Adipocyte (in vitro differentiated cells): ENCODE data around the gene IKZF3.

Experiments
- DNase-seq: peaks from one replicate; pipeline ENCODE4 v3.0.0-alpha.2; 2015; ENCODE audit warnings: low read depth
- H3K27me3 ChIP-seq: replicated peaks from 2 replicates; pipeline ENCODE4 v1.7.0; 2013; ENCODE audit warnings: mild to moderate bottlenecking, low read length, moderate library complexity; ENCODE audit not compliant: control insufficient read depth, insufficient read depth
- H3K36me3 ChIP-seq: 2 replicates; pipeline ENCODE4 v1.7.0; 2013; ENCODE audit warnings: low read length, mild to moderate bottlenecking, moderate library complexity; ENCODE audit not compliant: control insufficient read depth, insufficient read depth, severe bottlenecking
- H3K4me1 ChIP-seq: 2 replicates; pipeline ENCODE4 v1.7.0; 2013; ENCODE audit warnings: mild to moderate bottlenecking, low read length, moderate library complexity; ENCODE audit not compliant: control insufficient read depth, insufficient read depth
- H3K4me3 ChIP-seq: 2 replicates; pipeline ENCODE4 v1.7.0; 2013; ENCODE audit warnings: mild to moderate bottlenecking, low read length, moderate library complexity
- H3K9ac ChIP-seq: 2 replicates; pipeline ENCODE4 v1.7.0; 2013; ENCODE audit warnings: mild to moderate bottlenecking, low read length, moderate library complexity
- H3K9me3 ChIP-seq: 2 replicates; pipeline ENCODE4 v1.7.0; 2013; ENCODE audit warnings: mild to moderate bottlenecking, low read length, moderate library complexity; ENCODE audit not compliant: control insufficient read depth

Gene IKZF3

DNA sequence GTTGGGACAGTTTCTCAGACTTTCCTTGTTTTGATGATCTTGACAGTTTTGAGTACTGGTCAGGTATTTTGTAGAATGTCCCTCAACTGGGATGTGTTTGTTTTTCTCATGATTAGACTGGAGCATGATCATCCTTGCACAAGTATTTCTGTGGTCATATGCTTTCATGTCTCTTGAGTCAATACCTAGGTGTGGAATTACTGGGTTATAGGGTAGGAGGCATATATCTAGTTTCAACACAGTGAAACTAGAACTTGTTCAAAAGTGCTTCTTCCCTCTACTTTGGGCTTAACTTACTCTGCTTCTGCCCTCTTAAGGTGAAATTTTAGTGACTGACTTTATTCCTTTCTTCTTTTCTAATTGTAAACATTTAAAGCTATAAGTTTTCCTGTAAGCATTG, 30.1 kb downstream of the IKZF3 start:
- Histone ChIP-seq H3K36me3 (no peaks in the 10 kb centered on the region), H3K27me3 (peaks cover 4% of the 10 kb centered on the region)

GRCh38 chr17:39831588-39831987, 32.5 kb downstream of the IKZF3 start:
- no peaks in the 10 kb centered on the region for H3K4me1 ChIP-seq
- peaks cover 12% of the 10 kb centered on the region for H3K27me3 ChIP-seq
- no peaks in the 10 kb centered on the region for H3K36me3 ChIP-seq
- H3K9ac ChIP-seq, result no peak overlapping the region
- no peak overlapping the region for H3K4me3 ChIP-seq
- no peak for DNase-seq
- H3K9me3 ChIP-seq, result peaks cover 15% of the 10 kb centered on the region

More for the DNA sequence above, 30.1 kb downstream of the IKZF3 start:
- Histone ChIP-seq H3K4me1 (no peaks in the 10 kb centered on the region), H3K9ac (no peak overlapping the region), H3K9me3 (peaks cover 32% of the 10 kb centered on the region), H3K4me3 (no peak overlapping the region)
- no peak for DNase-seq

DNA sequence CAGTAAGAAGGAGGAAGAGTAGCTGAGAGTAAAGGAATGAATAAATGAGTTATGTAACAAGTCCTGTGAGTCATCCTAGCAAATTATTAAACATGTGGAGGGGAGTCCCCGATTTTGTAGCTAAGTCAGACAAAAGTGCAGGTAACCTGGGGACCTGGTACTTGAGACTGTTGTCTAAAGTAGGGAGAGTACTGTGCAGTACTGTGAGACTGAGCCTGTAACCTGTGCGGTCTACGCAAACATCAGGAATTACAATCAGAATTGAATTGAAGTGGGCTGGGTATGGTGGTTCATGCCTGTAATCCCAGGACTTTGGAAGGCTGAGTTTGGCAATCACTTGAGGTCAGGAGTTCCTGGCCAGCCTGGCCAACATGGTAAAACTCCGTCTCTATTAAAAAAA, 35.7 kb downstream of the IKZF3 start:
- Histone ChIP-seq H3K4me1 (no peaks in the 10 kb centered on the region), H3K9me3 (peaks cover 15% of the 10 kb centered on the region)
- no peak for DNase-seq

GRCh38 chr17:39826334-39826733, 37.8 kb downstream of the IKZF3 start:
- H3K36me3 ChIP-seq, result no peaks in the 10 kb centered on the region
- H3K27me3 ChIP-seq, result peaks cover 35% of the 10 kb centered on the region
- no peak for DNase-seq
- H3K9ac ChIP-seq, result no peak overlapping the region
- H3K9me3 ChIP-seq, result peaks cover 17% of the 10 kb centered on the region
- no peaks in the 10 kb centered on the region for H3K4me1 ChIP-seq
- H3K4me3 ChIP-seq, result no peak overlapping the region

More for the DNA sequence above, 35.7 kb downstream of the IKZF3 start:
- H3K9ac ChIP-seq, result no peak overlapping the region
- H3K27me3 ChIP-seq, result peaks cover 26% of the 10 kb centered on the region
- H3K36me3 ChIP-seq, result no peaks in the 10 kb centered on the region
- H3K4me3 ChIP-seq, result no peak overlapping the region

- H3K9ac ChIP-seq, result no peak overlapping the region
- H3K27me3 ChIP-seq, result peaks cover 51% of the 10 kb centered on the region
- no peak overlapping the region for H3K4me3 ChIP-seq
- peaks cover 17% of the 10 kb centered on the region for H3K9me3 ChIP-seq
- H3K36me3 ChIP-seq, result no peaks in the 10 kb centered on the region
- no peak for DNase-seq
- H3K4me1 ChIP-seq, result no peaks in the 10 kb centered on the region
These were observed 40.6 kb downstream of the IKZF3 start for GRCh38 chr17:39823407-39824054.

DNA sequence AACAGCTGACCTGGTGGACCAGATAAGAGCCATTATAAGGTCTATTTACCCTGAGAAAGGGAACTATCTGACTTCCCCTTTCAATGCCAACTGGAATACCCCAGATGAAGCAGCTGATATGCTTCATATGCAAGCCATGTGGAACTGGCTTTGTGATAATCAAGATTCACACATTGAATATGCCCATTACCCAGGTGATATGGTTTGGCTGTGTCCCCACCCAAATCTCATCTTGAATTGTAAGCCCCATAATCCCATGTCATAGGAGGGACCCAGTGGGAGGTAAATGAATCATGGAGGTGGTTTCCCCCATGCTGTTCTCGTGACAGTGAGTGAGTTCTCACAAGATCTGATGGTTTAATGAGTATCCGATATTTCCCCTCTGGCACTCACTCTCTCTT, 42.1 kb downstream of the IKZF3 start:
- no peak overlapping the region for H3K4me3 ChIP-seq
- H3K36me3 ChIP-seq, result no peaks in the 10 kb centered on the region
- peaks cover 17% of the 10 kb centered on the region for H3K9me3 ChIP-seq
- H3K27me3 ChIP-seq, result peaks cover 44% of the 10 kb centered on the region
- no peak overlapping the region for H3K9ac ChIP-seq
- H3K4me1 ChIP-seq, result no peaks in the 10 kb centered on the region
- DNase-seq, result no peak

DNA sequence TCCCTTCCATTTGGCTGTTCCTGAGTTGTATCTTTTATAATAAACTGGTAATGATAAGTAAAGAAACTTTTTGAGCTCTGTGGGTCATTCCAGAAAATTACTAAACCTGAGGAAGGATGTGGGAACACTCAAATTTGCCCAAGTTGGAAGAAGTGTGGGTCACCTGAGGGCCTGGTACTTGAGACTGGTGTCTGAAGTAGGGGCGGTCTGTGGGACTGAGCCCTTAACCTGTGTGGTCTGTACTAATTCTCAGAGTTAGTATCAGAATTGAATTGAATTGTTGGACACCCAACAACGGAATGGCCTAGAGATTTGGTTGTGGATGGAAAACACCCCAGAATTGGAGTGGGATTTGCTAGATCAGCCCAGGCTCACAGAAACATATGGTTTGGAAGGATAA, 43.1 kb downstream of the IKZF3 start:
- no peak for DNase-seq
- no peak overlapping the region for H3K4me3 ChIP-seq
- no peaks in the 10 kb centered on the region for H3K4me1 ChIP-seq
- peaks cover 36% of the 10 kb centered on the region for H3K27me3 ChIP-seq
- H3K9me3 ChIP-seq, result peaks cover 17% of the 10 kb centered on the region
- no peak overlapping the region for H3K9ac ChIP-seq
- no peaks in the 10 kb centered on the region for H3K36me3 ChIP-seq

DNA sequence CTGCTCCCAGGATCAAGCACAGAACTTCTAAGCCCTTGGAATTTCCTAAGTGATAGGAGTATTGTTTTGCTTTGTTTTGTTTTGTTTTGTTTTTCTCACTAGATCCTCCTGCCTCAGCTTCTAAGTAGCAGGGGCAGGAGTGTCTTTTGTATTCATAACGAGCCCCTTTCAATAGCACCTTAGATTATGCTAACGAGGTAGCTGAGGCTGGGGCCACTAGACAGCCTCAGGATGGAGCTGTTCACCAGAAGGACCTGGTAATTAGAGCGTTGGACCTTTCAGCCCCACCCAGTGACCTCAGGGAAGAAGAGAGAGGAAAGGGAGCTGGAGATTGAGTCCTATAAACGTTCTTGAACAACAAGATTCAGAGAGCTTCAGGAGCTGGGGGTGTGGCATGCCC, 43.6 kb downstream of the IKZF3 start:
- Histone ChIP-seq H3K9ac (no peak overlapping the region), H3K36me3 (no peaks in the 10 kb centered on the region), H3K27me3 (peaks cover 32% of the 10 kb centered on the region), H3K4me3 (no peak overlapping the region), H3K4me1 (no peaks in the 10 kb centered on the region), H3K9me3 (peaks cover 17% of the 10 kb centered on the region)
- DNase-seq, result no peak

DNA sequence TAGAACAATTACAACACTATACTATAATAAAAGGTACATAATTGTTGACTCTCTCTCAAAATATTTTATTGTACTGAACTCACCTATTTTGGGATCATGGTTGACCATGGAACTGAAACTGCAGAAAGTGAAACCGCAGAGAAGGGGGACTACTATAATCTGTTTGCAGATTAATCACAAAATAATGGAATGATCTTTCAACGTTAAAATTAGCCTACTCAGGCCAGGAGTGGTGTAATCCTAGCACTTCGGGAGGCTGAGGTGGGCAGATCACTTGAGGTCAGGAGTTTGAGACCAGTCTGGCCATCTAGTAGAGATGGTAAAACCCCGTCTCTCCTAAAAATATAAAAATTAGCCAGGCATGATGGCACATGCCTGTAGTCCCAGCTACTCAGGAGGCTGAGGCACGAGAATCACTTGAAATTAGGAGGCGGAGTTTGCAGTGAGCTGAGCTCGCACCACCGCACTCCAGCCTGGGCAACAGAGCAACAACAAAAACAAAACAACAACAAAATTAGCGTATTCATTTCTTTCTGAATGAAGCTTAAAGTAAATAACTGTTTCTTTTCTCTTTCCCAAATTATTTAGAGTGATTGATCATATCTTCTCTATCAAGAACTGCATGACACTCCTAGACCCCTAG, 45.6 kb downstream of the IKZF3 start:
- H3K9ac ChIP-seq, result no peak overlapping the region
- peaks cover 8% of the 10 kb centered on the region for H3K9me3 ChIP-seq
- H3K27me3 ChIP-seq, result peaks cover 31% of the 10 kb centered on the region
- no peak overlapping the region for H3K4me3 ChIP-seq
- H3K4me1 ChIP-seq, result no peaks in the 10 kb centered on the region
- no peaks in the 10 kb centered on the region for H3K36me3 ChIP-seq
- DNase-seq, result no peak

GRCh38 chr17:39816272-39816671, 47.8 kb downstream of the IKZF3 start:
- Histone ChIP-seq H3K27me3 (peaks cover 35% of the 10 kb centered on the region), H3K36me3 (no peaks in the 10 kb centered on the region), H3K4me1 (no peaks in the 10 kb centered on the region), H3K9me3 (no peaks in the 10 kb centered on the region), H3K4me3 (no peak overlapping the region), H3K9ac (no peak overlapping the region)
- no peak for DNase-seq

DNA sequence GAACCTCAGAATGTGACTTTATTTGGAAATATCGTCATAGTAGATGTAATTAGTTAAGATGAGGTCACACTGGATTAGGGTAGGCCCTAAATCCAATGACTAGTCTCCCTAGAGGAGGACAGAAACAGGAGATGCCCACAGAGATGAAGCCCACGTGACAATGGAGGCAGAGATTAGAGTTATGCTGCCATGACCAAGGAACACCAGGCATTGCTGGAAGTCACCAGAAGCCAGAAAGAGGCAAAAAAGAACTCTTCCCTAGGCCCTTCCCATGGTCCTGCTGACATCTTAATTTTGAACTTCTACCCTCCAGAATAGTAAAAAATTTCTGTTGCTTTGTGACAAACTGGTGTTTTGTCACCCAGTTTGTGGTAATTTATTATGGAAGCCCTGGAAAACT, 49.6 kb downstream of the IKZF3 start:
- Histone ChIP-seq H3K4me3 (no peak overlapping the region), H3K27me3 (peaks cover 27% of the 10 kb centered on the region), H3K9ac (no peak overlapping the region), H3K36me3 (no peaks in the 10 kb centered on the region), H3K4me1 (no peaks in the 10 kb centered on the region), H3K9me3 (no peaks in the 10 kb centered on the region)
- DNase-seq, result no peak

DNA sequence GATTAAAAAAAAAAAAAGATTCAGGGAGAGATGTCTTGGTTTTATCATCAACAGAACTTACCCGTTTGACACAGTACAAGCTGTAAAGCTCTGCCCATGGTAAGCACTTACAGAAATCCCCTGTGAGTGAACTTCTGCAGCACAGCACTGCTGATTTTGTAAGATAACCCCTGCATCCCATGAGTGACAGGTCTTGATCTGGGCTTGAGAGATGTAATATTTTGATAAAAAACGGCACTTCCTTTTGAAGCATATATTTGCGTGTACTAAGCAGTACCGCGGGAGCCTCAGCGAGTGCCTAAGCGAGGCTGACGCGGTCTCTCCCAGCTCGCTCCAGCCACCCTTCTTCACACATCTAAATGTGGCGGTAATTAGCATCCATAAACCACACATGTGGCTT, 50.5 kb downstream of the IKZF3 start:
- H3K9me3 ChIP-seq, result no peaks in the 10 kb centered on the region
- H3K36me3 ChIP-seq, result no peaks in the 10 kb centered on the region
- peaks cover 23% of the 10 kb centered on the region for H3K27me3 ChIP-seq
- no peak for DNase-seq
- H3K4me3 ChIP-seq, result no peak overlapping the region
- no peaks in the 10 kb centered on the region for H3K4me1 ChIP-seq
- no peak overlapping the region for H3K9ac ChIP-seq
